GM18511 (cell line): ENCODE data around the gene KIAA1614.

Source experiments
- ATAC-seq: cut with Tn5 transposase; IDR thresholded peaks from one replicate; pipeline ENCODE4 v1.9.1; 2021; ENCODE audit warnings: mild to moderate bottlenecking, moderate library complexity; ENCODE audit not compliant: unreplicated experiment

KIAA1614 gene, protein sequence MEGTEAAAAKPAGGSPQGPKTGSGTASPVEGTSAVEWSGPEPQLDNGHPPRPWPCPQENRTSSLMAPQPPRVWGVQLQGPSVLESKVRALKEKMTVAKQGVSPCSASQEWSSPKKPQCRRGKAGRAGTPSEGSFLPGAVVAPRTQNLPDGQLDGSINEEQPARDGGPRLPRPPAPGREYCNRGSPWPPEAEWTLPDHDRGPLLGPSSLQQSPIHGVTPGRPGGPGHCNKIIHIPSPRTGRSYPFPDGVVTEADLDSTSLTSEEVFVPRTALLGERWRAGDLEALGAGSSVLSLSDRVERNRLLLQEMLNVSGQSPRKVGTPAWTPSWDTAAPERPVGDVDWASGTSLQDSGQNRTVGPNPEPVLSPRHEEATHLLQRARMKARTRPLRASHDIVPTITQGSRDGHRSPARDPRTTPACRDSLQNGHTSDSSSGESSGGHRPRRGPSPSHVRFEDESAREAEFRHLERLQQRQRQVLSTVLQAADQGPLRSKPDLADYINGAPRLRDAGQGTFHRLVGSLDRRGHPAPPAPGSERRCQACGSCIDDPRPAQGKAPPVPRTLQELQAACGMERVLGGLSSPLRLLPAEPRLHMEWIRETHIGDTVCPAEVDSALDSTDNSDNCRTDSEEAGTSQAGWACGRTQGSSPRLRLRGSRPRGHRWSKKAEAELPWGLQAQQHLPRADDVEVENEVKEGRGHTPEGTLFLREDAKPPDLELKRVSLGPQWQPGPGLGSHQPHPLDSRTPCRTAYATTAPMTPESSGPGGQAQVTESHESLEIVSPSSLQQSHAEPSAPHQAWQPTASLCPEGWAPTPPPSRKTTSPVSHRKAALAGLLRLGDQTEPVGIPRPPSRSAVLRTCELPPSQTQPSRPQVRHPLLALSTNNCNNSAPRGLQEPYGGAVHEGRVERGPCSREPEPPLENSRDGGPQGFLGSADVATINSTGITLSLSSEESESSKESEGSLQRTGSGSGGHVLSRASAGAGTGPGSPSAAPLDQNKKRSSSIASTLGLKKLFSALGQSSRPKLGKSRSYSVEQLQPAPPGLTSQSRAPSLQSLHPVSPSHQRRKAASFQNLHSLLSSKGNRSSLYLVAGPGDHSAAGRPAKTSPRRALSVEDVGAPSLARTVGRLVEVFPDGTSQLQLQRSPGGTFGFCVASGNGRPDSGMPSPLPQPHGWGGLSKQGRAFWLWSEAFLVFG

DNA sequence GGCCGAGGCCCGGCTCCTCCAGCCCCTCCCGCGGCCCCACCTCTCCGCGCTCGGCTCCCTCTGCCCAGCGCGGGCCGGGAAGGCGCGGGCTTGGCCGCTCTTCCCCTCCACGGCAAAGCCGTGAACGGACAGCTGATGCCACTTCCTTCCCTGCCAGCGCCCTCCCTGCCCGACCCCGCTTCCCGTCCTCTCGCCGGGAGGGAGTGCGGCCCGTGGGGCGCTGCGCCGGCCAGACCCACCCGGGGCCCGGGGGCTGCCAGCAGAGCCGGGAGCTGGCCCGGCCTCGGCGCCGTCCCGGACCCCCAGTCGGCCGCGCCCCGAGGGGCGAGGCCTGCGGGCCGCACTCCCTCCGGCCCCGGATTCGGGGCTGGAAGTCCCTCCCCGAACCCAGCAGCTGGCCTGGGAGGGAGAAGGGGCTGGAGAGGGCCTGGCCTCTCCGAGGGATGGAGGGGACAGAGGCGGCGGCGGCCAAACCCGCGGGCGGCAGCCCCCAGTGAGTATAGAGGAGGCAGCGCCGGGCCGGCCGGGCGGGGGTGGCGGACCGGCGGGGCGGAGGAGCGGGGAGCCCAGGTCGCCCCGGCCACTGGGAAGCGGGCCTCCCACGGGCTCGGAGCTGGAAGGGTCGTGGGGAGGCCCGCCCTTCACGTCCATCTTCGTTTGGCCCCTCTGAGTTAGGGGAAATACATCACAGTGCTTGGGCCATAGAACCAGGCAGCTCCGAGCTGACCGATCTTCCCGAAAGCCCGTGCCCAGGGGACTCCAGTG lies at the start of gene KIAA1614:
TSS of gene KIAA1614 (plus strand) at position 97 of the 765 bp plus-strand sequence. CDS start at position 444, 347 bp downstream.
- peak; percentile 26 for ATAC-seq

DNA sequence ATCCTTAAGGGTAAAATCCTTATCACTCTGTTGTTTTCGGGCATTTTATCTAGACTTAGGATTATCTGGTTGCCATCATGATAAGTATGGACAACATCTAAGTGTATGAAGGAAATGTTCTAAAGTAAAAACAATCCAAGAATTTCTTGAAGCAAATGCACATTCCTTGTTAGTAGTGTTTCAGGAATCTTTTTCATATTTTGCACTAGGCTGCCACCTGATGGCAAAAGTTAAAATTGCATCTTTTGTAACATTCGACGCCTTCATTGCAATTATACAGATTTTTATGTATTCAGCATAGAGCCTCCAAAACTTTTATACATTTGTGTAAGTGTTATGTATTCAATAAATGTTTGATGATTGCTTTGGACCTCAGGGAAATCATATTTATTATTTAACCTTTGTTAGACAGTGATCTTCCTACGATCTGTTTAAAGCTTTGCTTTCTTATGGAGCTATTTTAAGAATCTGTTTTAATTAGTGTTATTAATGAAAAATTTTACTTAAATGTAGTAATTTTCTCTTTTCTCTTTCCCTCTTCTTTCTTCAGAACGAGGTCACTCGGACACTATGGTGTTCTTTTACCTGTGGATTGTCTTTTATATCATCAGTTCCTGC lies 49.4 kb upstream of the KIAA1614 start:
- ATAC-seq, result no peak

DNA sequence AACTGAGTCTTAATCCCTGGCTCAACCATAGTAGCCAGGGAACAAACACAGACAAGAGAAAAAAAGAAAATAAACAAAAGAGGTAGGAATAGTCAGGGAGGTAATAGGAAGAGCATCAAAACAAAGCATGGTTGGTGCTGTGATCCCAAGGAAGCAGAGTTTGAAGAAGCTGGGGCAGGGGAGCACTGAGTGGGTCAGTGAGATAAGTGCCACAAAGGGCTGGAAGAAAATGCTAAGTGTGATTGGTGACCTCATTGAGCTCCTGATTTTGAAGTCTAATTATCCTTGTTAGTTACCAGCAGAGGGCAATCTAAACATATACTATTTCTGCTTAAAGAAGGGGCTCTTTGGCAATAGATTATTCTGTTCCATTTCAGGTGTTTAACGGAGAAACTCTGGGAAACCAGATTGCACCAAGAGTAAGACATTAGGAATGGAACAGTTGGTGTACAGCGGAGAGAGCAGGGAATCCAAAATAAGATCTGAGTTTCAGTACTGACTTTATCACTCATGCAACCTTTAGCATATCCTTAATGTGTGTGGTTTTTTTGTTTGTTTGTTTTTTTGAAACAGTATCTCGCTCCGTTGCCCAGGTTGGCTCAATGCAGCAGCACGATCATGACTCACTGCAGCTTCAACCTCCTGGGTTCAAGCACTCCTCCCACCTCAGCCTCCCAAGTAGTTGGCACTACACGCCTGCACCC lies 30.7 kb upstream of the KIAA1614 start:
- peak; percentile 59 for ATAC-seq

DNA sequence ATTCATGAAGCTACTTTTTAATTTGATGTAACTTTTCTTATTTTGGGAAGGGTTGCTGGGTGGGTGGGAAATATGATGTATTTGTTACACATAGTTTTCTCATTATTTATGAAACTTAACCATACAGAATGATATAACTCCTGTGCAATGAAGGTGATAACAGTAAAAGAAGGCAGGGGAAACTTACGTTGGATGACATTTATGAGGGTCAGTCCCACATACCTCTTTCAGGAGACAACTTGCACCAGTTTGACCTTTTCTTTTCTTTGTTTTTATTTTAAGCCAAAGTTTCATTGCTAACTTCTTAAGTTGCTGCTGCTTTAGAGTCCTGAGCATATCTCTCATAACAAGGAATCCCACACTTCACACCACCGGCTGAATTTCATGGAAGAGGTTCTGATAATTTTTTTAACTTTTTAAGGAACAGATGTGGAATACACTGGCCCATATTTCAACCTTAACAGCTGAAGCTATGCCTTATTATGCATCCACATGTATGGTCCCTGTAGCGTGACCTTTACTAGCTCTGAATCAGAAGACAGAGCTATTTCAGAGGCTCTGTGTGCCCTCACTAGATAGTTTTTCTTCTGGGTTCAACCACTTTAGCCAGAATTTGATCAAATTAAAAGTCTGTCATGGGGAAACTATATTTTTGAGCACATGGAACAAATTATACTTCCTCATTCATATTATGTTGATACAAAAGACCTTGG lies 28.0 kb upstream of the KIAA1614 start:
- ATAC-seq, result no peak

DNA sequence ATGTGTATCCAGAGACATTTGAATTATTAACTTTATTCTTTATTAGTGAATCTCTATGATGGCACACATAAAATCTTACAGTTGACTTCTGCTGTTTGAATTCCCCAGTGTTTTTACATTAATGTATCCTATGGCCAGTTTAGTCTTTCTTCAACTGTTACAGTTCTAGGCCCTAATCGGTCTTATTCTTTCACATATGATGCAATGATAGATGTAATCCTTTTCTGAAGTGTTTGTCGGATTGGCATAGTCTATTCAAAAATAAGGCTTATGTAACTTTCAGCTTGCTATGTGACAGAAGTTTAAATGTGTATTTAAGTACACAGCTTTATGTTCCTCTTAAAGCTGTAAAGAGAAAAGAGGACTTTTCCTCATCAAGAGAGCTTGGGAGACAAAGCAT lies 26.4 kb upstream of the KIAA1614 start:
- ATAC-seq, result no peak

DNA sequence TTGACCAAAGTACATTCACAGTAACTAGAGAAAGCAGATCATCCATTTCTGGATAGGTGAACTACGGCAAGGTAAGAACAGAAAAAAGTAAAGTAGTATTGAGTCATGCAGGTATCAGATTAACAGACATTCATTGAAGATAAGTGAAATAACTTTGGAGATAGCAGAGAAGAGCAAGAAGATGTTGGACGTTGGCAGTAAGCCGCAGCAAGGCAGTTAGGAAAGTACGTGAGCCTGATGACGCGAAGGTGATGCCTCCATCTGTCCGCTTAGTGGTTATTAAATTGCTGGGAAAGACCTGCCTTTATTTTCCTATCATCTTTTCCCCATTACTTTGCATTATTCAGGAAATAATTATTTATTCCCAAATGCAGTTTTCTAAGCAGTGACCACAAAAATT lies 24.9 kb upstream of the KIAA1614 start:
- no peak for ATAC-seq

DNA sequence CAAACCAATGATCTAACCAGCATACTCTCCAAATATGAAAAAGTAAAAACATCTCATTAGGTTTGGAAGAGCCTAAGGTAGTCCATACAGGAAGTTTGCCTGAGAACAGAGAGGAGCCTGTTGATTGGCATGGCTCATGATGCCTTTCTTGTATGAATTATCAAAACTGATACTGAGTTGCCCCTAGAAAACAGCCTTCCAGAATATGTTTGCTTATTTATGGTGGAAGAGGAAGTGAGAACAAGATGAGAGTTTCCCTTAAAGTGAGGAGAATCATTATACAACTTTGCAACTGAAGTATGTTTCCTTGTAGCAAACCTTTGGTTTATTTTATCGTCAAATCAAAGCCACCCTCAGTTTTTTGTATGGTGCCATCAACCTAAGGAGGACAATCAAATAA lies 23.8 kb upstream of the KIAA1614 start:
- ATAC-seq, result peak; percentile 91

DNA sequence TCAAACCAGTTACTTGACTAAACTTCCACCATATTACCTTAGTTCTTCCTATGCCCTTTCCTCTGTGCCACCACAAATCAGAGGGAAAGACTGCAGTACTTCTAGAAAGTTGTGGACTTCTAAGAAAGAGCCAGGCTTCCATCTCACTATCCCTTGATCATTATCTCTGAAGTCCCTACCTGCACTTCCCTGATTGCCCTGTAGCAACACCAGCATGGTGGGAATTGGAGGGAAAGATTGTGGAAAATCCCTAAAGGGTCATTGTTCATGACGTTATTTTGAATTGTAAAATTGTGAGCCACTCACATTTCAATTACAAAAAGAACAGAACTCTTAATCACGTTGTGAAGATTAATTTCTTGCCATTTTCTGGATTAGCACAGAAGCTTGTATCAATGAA lies 23.4 kb upstream of the KIAA1614 start:
- peak; percentile 22 for ATAC-seq

DNA sequence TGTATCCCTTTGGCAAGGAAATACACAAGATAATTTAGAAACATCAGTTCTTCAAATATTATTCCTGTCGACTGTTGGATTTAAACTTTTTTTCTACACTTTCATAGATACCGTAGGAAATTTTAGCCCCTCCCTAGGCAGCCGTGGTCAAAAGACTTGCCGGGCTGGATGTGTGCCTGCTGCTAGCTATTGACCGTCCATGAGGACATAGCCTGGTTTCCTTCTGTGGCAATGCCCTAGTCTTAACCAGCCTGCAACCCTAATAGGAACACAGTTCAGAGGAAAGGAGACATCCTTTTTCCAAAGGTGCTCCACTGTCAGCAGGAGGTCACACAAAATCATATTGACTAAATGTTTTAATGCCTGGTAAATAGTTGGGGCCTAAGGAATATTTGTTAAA lies 20.4 kb upstream of the KIAA1614 start:
- ATAC-seq, result no peak

DNA sequence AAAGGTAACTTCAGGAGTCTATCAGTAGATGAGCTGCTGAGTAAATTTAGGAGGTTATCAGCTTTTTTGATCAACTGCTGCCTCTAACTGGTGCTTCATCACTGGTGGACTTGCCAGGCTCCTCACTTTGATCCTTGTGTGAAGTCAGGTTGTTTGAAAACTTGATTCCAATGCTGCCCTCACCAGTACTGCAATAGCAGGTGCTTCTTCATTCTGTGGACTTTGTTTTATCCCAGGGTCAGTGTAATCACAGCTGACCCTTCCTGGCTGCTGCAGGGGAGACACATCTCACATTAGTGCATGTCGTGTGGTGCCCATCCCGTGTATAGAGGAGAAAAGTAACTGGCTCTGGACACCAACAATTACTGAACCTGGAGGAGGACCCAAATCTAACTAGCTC lies 20.0 kb upstream of the KIAA1614 start:
- ATAC-seq, result no peak

DNA sequence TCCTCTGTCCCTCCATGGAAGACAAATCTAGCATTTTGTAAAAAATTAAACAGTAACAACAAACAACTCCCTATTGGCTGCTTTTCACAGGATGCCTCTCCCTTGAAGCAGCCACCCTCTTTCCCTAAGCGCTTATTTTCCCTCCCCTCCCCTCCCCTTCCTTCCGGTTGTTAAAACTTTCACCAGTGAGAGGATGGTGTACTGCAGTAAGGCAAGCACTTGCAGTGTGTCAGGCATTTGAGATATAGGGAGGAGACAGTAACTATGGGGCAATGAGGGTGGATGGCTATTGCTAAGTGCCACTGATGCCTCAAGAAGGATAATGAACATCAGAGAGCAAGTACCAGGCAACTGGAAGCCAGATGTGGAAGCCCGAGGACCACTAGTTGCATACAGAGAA lies 19.1 kb upstream of the KIAA1614 start:
- no peak for ATAC-seq

DNA sequence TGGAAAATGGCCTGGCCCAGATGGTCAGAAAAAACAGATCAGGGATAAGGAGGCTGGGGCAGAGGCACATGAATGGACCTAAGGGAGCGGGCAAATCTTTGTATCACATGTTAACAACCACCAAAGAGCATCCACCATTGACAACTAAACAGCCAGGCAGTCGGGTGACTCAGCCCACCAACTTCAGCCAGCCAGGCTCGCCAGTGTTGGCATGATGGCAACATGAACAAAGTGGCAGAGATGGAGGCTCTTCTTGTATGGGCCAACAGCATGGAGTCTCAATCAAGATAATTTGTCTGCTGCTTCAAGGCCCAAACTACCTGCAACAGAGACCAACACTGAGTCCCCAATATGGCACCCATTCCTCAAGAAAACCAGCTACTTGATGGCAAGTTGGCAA lies 16.5 kb upstream of the KIAA1614 start:
- no peak for ATAC-seq

DNA sequence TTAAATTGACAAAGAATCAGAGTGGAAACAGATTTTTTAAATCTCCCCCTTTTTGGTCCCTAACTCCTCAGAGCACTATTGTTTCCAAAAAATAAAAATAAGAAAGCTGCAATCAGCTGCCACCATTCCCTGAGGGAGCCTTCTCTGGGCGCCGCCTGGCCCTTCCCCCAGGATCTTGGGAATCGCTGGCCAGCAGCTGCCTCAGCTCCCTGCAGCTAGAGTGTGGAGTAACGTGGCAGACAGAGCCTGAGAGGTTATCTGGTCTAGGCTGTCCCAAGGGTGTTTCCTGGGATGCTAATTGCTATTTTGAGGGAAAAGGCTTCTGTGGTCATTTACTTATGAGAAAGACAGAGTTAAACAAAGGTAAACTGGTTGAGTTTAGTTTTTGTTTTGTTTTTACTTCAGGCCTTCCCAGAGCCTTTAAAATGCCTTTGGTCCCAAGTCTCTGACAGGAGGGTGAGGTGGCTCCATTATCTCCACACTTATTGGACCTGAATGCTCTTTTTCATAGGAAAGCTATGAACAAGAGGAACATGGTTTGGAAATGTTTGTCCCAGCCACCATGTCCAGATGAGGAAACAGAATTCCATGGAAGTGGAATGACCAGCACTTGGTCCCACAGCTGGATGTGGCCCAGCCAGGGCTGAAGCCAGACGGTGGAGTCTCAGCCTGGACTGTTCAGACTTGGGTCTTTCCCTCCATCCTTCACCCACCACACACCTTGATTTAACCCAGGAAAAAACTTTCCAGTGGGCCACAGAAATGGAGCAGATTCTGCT lies 14.1 kb upstream of the KIAA1614 start:
- ATAC-seq, result no peak

DNA sequence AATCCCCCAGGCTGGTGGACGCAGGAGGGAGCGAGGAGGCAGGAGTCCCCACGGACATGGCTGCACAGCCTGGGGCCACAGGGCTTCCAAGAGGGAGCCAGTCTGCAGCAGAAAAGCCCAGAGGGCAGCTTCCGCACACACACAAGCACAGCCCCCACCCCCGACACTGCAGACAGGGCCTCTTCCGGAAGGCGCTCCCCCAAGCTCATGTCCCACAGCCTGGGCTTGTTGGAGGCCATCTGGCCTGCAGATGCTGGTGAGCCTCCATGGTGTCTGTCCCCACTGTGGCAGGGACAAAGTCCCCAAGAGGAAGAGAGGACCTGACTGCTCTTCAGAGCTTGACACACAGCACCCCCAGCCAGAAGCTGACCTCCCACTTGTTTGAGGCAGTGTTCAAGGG lies 13.4 kb upstream of the KIAA1614 start:
- no peak for ATAC-seq

DNA sequence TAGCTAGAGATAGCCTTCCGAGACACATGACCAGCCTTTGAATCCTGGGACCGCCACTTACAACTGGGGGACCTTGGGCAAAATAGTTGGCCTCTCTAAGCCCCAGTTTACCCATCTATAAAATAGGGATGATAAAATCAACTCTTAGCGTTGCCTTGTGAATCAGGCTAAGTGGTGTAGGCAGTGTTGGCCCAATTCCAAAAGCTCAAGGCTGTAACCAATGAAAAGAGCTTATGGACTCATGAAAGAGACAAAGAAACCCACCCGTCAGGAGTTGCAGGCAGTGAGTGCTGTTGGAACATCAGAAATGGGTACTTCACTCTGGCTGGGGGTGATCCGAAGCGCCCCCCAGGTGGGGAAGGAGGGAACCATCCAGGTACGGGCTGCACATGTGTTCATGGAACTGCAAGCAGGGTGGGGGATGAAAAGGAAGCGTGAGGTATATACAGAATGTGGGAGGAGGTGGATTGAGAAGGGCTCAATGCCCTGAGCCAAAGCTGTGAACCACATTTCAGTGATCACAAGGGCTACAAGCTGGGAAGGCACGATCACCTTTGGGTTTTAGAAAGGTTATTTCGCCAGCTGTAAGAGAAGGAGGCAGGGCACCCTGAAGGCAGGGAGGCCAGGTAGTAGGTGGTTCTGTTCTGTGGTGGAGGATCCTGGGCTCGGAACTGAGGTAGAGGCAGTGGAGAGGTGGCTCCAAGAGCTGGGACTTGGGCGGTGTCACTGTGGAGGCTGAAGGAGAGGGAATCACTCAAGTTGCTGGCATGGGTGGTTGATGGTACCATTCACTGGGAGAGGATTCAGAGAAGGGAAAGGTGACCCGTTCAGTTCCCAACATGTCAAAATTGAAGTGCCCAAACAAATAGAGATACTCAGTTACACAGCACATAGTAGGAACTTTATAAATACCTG lies 11.4 kb upstream of the KIAA1614 start:
- no peak for ATAC-seq

DNA sequence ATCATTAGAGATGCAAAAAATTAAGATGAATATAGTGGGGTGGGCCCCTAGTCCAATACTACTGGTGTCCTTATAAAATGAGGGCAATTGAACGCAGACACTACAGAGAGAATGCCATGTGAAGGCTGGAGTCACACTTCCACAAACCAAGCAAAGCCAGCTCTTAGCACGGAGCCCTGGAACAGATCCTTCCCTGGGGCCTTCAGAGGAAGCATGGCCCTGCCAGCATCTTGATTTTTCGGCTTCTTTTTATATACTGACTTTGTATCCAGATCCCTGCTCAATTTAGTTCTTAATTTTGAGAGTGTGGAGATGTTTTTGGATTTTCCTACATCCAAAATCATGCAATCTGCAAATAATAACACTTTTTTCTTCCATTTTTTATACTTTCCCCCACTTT lies 10.2 kb upstream of the KIAA1614 start:
- no peak for ATAC-seq

DNA sequence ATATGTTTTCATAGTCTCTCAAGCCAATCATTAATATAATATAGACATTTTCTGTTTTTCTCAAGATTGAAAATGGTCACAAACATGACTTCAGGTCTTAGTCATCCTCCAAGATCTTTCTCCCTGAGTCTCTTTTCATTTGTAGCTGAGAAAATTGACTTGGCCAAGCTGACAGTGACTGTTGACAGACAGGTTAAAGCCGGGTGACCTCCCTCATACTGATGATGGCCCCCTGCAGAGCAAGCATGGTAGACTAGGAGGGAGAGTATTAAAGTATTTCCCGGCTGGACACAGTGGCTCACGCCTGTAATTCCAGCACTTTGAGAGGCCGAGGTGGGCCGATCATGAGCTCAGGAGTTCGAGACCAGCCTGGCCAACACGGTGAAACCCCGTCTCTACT lies 6.8 kb upstream of the KIAA1614 start:
- ATAC-seq, result no peak
